OCI-LY3 (cell line): ENCODE measurements around the gene ARNT2.

Experiments
- CTCF ChIP-seq: fragments of 200-600, 300-600 bp; sonication (generic); IDR thresholded peaks from 2 replicates; pipeline ENCODE4 v1.5.1; 2014; ENCODE audit warnings: antibody characterized with exemption, low read length, low read depth
- EZH2phosphoT487 ChIP-seq: fragments of 200-600 bp; shearing (Covaris generic); IDR thresholded peaks from 2 replicates; pipeline ENCODE4 v1.6.1; 2018; ENCODE audit warnings: antibody characterized with exemption, mixed run types, low read depth

DNA sequence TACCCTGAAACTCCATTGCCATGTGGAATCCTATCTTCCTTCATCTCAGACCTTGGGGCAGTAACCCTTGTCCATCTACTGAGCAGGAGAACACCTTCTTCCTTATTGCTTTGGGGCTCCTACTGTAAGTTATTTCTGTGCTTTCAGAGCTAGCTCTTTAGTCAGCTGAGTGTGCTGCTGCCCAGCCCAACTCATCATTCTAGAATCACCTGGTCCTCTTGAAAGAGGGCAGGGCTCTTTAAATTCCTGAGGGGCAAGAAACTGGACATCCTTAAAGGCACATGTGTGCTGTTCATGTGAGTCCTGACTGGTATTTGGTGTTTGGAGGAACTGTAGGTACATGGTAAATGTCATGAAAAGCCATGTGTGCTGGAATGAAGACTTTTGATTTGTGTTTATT, 140.9 kb downstream of the ARNT2 start:
- TF ChIP-seq CTCF, result no peak
- no peak for TF ChIP-seq EZH2phosphoT487
